Middle frontal gyrus (tissue), 1 donor: ENCODE data around the gene CRISPLD2.
"Not testable (repeated sequence)": the region's sequence is repeated elsewhere in the genome, so short reads cannot be mapped to it uniquely, and the experiment has no call there.

ENCODE experiments used
- DNase-seq: peaks from one replicate; pipeline ENCODE4 v3.0.0-alpha.2; 2015; ENCODE audit warnings: low spot score; ENCODE audit errors: extremely low spot score

CRISPLD2 gene

GRCh38 chr16:84839956-84840355, 20.2 kb downstream of the CRISPLD2 start:
- no peak for DNase-seq

GRCh38 chr16:84840687-84841627, 21.2 kb downstream of the CRISPLD2 start:
- DNase-seq: no peak

GRCh38 chr16:84841787-84842300, 22.1 kb downstream of the CRISPLD2 start:
- DNase-seq: no peak

- no peak for DNase-seq
Observed at GRCh38 chr16:84842516-84843148, 22.8 kb downstream of the CRISPLD2 start.

GRCh38 chr16:84843149-84844048, 23.6 kb downstream of the CRISPLD2 start:
- no peak for DNase-seq

- no peak for DNase-seq
Observed at GRCh38 chr16:84844049-84844350, 24.2 kb downstream of the CRISPLD2 start.

GRCh38 chr16:84844559-84845495, 25.0 kb downstream of the CRISPLD2 start:
- no peak for DNase-seq

- DNase-seq: no peak
Observed at GRCh38 chr16:84845496-84846002, 25.8 kb downstream of the CRISPLD2 start.

GRCh38 chr16:84847564-84848355, 28.0 kb downstream of the CRISPLD2 start:
- no peak for DNase-seq

- no peak for DNase-seq
Observed at GRCh38 chr16:84848986-84849634, 29.3 kb downstream of the CRISPLD2 start.

GRCh38 chr16:84849751-84850150, 30.0 kb downstream of the CRISPLD2 start:
- DNase-seq: no peak

GRCh38 chr16:84850714-84851113, 30.9 kb downstream of the CRISPLD2 start:
- DNase-seq: no peak

- no peak for DNase-seq
Observed at GRCh38 chr16:84851192-84852127, 31.7 kb downstream of the CRISPLD2 start.

- no peak for DNase-seq
Observed at GRCh38 chr16:84853534-84853933, 33.7 kb downstream of the CRISPLD2 start.

GRCh38 chr16:84854759-84855158, 35.0 kb downstream of the CRISPLD2 start:
- DNase-seq: no peak

GRCh38 chr16:84855435-84856202, 35.8 kb downstream of the CRISPLD2 start:
- DNase-seq: not testable (repeated sequence)

GRCh38 chr16:84856203-84856581, 36.4 kb downstream of the CRISPLD2 start:
- not testable (repeated sequence) for DNase-seq
